KOPT-K1 (cell line): ENCODE results near the gene PVR.

Source experiments
- H3K27ac ChIP-seq: fragments of 200-600 bp; sonication (generic); 2 replicates; pipeline ENCODE4 v1.5.1; 2016; ENCODE audit warnings: antibody characterized with exemption, mild to moderate bottlenecking, low read depth, low read length; ENCODE audit not compliant: poor library complexity, severe bottlenecking
- H3K36me3 ChIP-seq: fragments of 200-600 bp; sonication (generic); 2 replicates; pipeline ENCODE4 v1.5.1; 2017; ENCODE audit warnings: antibody characterized with exemption, mild to moderate bottlenecking, low read length, moderate library complexity; ENCODE audit not compliant: insufficient read depth
- H3K9me3 ChIP-seq: fragments of 200-600 bp; sonication (generic); 2 replicates; pipeline ENCODE4 v1.5.1; 2017; ENCODE audit warnings: antibody characterized with exemption, low read length, mild to moderate bottlenecking; ENCODE audit not compliant: insufficient read depth, poor library complexity, severe bottlenecking

The PVR gene, protein sequence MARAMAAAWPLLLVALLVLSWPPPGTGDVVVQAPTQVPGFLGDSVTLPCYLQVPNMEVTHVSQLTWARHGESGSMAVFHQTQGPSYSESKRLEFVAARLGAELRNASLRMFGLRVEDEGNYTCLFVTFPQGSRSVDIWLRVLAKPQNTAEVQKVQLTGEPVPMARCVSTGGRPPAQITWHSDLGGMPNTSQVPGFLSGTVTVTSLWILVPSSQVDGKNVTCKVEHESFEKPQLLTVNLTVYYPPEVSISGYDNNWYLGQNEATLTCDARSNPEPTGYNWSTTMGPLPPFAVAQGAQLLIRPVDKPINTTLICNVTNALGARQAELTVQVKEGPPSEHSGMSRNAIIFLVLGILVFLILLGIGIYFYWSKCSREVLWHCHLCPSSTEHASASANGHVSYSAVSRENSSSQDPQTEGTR

DNA sequence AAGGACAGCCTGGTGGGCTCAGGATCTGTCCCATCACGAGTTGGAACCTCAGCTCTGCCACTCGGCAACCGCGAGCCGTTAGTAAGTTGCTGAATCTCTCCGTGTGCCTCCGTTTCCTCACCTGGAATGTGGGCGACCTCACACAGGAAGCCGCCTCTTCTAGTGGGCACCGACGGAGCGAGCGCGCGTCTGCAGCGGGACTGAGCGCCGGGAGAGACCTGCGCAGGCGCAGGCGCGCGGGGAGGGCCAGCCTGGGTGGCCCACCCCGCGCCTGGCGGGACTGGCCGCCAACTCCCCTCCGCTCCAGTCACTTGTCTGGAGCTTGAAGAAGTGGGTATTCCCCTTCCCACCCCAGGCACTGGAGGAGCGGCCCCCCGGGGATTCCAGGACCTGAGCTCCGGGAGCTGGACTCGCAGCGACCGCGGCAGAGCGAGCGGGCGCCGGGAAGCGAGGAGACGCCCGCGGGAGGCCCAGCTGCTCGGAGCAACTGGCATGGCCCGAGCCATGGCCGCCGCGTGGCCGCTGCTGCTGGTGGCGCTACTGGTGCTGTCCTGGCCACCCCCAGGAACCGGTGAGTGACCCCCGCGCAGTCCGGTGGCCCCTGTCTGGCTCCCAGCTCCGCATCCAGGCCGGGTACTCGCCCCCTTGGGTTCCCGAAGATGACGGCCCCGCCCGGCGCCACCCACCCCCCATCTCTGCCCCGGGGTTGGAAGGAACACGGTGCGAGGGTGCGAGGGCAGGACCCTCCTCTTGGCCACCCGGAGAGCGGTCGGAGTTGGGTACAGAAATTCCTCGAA lies at the start of gene PVR:
PVR (plus strand) TSS at position 306 of the 797 bp plus-strand sequence; CDS start at position 493, 187 bp downstream.
- no peaks in the 10 kb centered on the region for H3K36me3 ChIP-seq
- no peak within 1 kb of the TSS for H3K27ac ChIP-seq
- H3K9me3 ChIP-seq, result no peaks in the 10 kb centered on the region

DNA sequence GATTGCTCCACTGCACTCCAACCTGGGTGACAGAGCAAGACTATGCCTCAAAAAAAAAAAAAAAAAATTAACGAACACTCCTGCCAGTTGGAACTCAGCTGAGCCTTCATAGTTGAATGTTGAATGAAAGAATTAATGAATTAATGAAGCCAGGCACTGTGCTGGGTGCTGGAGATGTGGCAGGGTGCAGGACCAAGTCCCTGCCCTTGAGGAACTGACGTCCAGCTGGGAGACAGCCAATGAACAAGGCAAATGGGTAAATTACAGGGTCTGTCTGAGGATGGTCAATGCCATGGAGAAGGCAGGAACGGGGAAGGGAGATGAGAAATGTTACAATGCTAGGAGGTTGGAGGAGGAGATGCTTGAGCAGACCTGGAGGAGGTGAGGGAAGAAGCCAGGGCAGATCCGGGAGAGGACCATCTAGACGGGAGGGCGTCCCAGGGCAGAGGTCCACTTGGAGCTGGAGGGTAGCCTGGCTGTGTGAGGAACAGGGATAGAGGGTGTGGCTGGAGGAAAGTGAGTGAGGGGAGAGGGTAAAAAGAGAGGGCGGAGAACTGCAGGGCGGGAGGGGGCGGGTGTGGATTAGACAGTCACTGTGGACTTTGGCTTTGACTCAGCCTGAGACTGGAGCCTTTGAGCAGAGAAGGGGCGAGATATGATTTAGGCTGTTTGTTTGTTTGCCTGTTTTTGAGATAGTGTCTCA lies 47.1 kb upstream of the PVR start:
- no peak overlapping the region for H3K27ac ChIP-seq

DNA sequence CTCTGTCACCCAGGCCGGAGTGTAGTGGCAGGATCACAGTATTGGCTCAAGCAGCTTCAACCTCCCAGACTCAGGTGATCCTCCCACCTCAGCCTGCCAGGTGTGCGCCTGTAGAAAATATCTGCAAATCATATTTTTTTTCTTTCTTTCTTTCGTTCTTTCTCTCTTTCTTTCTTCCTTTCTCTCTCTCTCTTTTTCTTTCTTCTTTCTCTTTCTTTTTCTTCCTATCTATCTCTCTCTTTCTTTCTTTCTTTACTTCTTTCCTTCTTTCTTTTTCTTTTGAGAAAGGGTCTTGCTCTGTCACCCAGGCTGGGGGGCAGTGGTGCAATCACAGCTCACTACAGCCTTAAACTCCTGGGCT lies 46.6 kb upstream of the PVR start:
- peaks cover 8% of the 10 kb centered on the region for H3K9me3 ChIP-seq
- no peaks in the 10 kb centered on the region for H3K36me3 ChIP-seq
- no peak overlapping the region for H3K27ac ChIP-seq

More for the DNA sequence above, 47.1 kb upstream of the PVR start:
- peaks cover 8% of the 10 kb centered on the region for H3K9me3 ChIP-seq
- no peaks in the 10 kb centered on the region for H3K36me3 ChIP-seq

DNA sequence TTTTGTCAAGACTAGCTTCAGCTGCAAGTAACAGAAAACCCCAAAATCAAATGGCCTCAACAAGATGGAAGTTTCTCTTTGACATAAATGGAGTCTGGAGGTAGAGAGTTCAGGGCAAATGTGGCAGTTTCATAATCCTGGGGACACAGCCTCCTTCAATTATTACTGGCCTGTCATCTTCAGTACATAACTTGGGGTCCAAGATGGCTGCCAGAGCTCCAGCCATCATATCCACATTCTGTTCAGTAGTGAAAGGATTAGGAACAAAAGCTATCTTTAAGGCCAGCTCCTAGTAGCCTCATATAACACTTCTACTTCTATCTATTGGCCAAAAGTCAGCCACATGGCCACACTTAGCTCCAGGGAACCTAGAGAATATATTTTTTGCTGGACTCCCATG lies 45.4 kb upstream of the PVR start:
- Histone ChIP-seq H3K27ac (no peak overlapping the region), H3K9me3 (peaks cover 8% of the 10 kb centered on the region), H3K36me3 (no peaks in the 10 kb centered on the region)

DNA sequence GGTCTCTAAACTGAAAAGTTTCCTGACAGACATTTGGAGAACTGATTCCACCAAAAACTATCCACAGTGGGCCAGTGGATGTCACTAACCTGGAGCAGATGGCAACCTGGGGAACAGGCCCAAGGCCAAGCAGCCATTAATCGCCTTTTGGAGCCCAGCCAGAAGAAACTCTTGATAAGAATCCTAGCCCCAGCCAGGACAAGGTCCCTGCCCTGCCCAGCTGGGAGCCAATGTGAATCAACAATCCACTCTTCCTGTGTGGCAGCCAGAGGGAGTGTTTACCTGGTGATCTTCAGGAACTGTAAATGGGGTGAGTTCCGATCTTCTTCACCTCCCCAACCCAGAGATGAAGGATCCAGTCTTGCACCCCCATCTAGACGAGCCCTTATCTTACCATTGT lies 44.8 kb upstream of the PVR start:
- Histone ChIP-seq H3K9me3 (peaks cover 8% of the 10 kb centered on the region), H3K27ac (no peak overlapping the region), H3K36me3 (no peaks in the 10 kb centered on the region)

DNA sequence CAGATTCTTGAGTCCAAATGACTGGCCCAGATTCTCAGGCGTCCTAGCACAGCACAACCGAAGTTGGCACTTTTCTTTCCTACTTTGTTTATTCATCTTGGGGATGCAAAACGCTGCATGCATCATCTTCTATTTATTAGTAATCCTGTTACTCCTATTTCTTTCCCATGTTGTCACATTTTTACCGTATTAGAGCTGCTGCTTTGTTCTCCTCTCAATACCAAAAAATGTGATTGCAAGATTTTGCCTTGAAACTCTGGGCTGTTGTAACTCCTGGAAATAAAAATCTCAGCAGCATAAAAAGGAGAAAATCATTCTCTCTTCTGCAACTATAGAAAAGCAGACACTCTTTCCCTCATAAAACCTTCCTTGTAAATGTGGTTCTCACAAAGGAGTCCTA lies 43.2 kb upstream of the PVR start:
- Histone ChIP-seq H3K27ac (no peak overlapping the region), H3K9me3 (peaks cover 8% of the 10 kb centered on the region), H3K36me3 (no peaks in the 10 kb centered on the region)

DNA sequence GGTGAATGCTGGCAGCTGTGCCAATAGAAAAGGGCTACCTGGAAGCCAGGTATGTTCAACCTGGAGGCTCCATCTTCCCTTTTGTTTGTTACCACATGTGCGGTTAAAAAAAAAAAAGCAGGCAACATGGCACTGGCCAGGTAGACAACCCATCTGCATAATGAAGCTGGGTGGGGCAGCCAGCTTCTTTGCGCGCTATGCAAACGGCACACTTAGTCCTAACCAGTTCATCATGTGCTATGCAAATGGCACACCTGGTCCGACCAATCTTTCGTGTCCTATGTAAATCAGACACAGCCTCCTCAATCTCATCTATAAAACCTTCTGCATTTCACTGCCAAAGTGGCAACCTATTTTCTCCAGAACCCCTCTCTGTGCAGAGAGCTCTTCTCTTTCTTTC lies 41.6 kb upstream of the PVR start:
- H3K36me3 ChIP-seq, result no peaks in the 10 kb centered on the region
- H3K27ac ChIP-seq, result no peak overlapping the region
- H3K9me3 ChIP-seq, result peaks cover 18% of the 10 kb centered on the region

DNA sequence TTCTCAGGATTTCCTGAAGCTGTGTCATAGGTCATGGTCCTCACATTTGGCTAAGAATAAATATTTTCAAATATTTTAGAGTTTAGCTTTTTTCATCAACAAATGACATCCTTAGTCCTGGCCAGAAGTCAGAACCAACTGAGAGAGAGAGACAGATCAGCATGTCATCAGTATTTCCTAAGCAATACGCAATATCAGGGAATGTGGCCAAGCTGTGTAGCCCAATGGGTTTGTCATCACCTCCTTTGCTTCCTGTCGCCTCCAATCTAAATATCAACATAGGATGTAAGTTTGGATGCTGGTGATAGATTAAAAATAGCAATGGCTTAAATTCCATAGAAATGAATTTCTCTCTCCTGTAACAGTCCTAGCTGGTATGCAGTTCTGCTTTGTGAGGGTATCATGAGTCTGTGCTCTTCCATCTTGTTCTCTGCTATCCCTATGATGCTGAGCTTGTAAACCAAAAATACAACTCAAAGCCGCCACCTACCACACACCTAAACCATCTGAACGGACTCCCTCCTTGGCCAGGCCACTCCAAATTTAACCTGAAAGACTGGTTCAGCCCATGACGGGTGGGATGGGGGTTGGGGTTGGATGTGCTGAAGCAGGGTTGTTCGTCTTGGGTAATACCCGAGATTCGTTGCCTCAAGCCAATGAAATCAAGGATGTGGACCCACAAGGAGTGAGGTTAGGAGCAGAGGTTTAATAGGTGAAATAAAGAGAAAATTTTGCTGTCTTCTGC lies 40.3 kb upstream of the PVR start:
- no peaks in the 10 kb centered on the region for H3K36me3 ChIP-seq
- H3K27ac ChIP-seq, result no peak overlapping the region
- peaks cover 12% of the 10 kb centered on the region for H3K9me3 ChIP-seq

DNA sequence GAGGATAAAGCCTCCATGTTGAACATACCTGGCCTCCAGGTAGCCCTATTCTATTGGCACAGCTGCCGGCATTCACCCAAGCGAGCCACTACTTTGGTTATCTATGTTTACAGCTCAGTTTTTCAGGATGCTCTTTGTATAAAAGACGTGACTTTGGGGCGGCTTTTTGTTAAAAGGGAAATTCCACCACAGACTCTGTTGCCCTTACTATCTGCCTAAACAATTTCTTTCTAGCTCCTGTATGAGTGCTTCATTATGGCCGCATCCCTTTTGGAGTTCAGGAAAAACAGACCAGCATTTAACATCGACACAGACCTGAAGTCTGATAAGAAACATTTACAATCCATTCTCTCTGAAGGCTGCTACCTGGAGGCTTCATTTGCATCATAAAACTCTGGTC lies 39.5 kb upstream of the PVR start:
- peaks cover 10% of the 10 kb centered on the region for H3K9me3 ChIP-seq
- no peak overlapping the region for H3K27ac ChIP-seq
- H3K36me3 ChIP-seq, result no peaks in the 10 kb centered on the region

DNA sequence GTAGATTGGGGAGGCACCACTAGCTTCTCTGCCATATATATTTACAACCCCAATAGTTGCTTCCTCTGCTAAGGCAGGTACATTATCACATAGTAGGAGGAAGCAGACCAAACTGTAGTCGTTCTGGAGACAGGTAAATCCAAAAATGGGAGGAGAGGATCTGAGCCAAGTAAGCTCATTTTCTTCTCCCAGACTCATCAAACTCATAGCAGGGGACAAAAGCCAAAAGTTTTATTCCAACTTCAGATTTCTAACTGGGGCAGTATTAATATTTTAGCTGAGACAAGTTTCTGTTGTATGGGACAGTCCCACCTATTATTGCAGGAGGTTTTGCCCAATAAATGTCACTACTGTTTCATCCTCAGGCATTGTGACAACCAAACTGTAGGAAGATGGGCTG lies 38.2 kb upstream of the PVR start:
- no peaks in the 10 kb centered on the region for H3K36me3 ChIP-seq
- peaks cover 10% of the 10 kb centered on the region for H3K9me3 ChIP-seq
- no peak overlapping the region for H3K27ac ChIP-seq

DNA sequence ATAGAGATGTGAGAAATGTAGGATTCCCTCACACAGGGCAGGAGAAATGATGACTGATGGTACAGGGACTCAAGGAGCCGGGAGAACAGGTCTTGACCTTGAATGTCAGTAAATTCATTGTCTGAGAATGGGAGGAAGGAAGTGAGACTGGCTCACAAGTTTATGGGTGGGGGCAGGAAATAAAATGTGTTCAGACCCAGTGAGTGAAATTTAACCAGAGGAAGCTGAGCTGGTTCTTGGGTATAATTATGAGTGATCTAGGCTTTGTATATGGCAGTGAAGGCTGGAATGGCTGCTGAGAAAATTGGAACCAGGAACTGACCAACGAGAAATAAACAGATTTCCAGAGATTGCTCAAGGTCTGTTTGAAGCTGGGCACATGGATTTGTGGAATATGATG lies 36.7 kb upstream of the PVR start:
- H3K36me3 ChIP-seq, result no peaks in the 10 kb centered on the region
- H3K27ac ChIP-seq, result no peak overlapping the region
- peaks cover 10% of the 10 kb centered on the region for H3K9me3 ChIP-seq

DNA sequence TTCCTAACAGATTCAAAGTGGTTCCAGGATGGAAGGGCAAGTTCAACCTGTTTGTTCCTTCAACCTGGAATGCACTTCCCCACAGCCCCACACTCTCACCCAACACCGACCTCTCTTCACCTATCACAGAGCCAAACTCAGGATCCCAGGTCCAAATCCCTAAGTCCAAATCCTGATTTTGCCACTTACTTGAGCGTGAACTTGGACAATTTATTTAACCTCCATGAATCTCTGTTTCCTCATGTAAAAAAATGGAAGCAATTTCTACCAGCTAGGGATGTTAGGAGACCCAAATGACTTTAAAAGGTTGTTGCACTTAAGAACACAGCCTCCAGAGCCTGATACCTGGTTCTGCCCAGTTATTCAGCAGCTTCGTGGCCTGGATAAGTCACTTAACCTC lies 35.8 kb upstream of the PVR start:
- no peak overlapping the region for H3K27ac ChIP-seq

DNA sequence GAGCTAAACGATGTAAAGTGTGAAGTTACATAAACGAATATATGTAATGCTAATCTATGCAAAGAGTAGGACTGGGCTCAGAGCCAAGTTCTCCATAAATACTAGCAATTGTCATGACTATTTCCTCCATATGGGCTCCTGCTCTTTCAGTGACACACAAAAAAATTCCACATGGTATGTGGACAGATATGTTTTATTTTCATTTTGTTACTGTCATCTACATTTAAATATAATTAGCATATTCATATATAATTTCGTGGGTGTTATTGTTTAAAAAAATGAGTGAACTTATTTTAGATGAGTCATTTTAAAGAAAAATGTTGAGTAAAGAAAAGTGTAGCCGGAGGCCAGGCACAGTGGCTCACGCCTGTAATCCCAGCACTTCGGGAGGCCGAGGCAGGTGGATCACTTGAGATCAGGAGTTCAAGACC lies 35.3 kb upstream of the PVR start:
- Histone ChIP-seq H3K27ac (no peak overlapping the region), H3K36me3 (no peaks in the 10 kb centered on the region)

More for the DNA sequence above, 35.8 kb upstream of the PVR start:
- no peaks in the 10 kb centered on the region for H3K36me3 ChIP-seq
- H3K9me3 ChIP-seq, result peaks cover 10% of the 10 kb centered on the region

DNA sequence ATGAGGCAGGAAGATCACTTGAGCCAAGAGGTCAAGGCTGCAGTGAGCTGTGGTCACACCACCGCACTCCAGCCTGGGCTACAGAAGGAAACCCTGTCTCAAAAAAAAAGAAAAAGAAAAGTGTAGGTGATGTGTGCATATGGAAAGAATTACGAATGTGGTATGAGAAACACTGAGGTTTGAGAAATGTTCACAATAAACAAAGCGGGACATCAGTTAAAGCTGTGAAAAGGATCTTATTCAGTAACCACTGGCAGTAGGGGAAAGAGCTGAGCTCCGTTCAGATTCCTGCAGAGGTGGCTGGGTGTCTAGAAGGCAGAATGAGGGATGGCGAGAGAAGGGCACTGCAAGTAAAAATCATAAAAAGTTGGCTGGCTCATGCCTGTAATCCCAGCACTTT lies 34.5 kb upstream of the PVR start:
- peaks cover 10% of the 10 kb centered on the region for H3K9me3 ChIP-seq
- no peak overlapping the region for H3K27ac ChIP-seq
- H3K36me3 ChIP-seq, result no peaks in the 10 kb centered on the region

More for the DNA sequence above, 35.3 kb upstream of the PVR start:
- H3K9me3 ChIP-seq, result peaks cover 10% of the 10 kb centered on the region
